ENCODE data around the gene F2R.

DNA sequence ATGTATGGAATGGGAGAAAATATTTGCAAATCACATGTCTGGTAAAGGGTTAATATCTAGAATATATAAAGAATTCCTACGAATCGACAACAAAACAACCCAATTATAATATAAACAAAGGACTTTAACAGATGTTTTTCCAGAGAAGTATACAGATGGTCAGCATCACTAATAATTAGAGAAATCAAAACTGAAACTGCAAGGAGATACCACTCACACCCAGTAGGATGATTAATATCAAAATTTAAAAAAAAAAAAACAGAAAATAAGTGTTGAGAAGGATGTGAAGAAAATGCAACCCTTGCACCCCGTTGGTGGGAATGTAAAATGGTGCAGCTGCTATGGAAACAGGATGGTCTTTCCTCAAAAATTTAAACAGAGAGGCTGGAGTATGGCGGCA lies 34.6 kb upstream of the F2R start:
- TF ChIP-seq, protein P1, sequence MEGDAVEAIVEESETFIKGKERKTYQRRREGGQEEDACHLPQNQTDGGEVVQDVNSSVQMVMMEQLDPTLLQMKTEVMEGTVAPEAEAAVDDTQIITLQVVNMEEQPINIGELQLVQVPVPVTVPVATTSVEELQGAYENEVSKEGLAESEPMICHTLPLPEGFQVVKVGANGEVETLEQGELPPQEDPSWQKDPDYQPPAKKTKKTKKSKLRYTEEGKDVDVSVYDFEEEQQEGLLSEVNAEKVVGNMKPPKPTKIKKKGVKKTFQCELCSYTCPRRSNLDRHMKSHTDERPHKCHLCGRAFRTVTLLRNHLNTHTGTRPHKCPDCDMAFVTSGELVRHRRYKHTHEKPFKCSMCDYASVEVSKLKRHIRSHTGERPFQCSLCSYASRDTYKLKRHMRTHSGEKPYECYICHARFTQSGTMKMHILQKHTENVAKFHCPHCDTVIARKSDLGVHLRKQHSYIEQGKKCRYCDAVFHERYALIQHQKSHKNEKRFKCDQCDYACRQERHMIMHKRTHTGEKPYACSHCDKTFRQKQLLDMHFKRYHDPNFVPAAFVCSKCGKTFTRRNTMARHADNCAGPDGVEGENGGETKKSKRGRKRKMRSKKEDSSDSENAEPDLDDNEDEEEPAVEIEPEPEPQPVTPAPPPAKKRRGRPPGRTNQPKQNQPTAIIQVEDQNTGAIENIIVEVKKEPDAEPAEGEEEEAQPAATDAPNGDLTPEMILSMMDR (IDR thresholded peaks at IDR 0.05; ENCODE audit: extremely low read depth in 1 of 2, insufficient read depth in 1 of 2, low read depth in 1 of 2, low read length in 2 of 2) = no peak
- TF ChIP-seq POLR2AphosphoS5 (IDR thresholded peaks at IDR 0.05; ENCODE audit: insufficient read depth, low read depth, low read length) = no peak
- TF ChIP-seq EZH2 (IDR thresholded peaks at IDR 0.05; ENCODE audit: borderline replicate concordance, low read depth, low read length, severe bottlenecking) = no peak
- no peak for TF ChIP-seq POLR2A (IDR thresholded peaks at IDR 0.05; ENCODE audit: low read depth, low read length)
- no peak for TF ChIP-seq JUN (IDR thresholded peaks at IDR 0.05; ENCODE audit: borderline replicate concordance, insufficient read depth, insufficient read length, low read depth)
- no peak for TF ChIP-seq GATA2 (IDR thresholded peaks at IDR 0.05; ENCODE audit: insufficient read depth, insufficient read length, low read depth, low read length)
- TF ChIP-seq FOS (IDR thresholded peaks at IDR 0.05; ENCODE audit: borderline replicate concordance, insufficient read depth, low read length) = no peak

Measured in endothelial cell of umbilical vein (primary cell).